Osteoblast (primary cell): ENCODE measurements around the gene NEK10. TPM values are rescaled to one million over a fixed set of nuclear protein-coding genes. Genes with fewer than 3 reads are reported as not detected.
A peak's percentile ranks its signal among the peaks of the same experiment; 100 is the strongest.

Source experiments
- DNase-seq: peaks from one replicate; pipeline ENCODE4 v3.0.0; 2011; ENCODE audit warnings: low spot score, mixed read lengths; ENCODE audit not compliant: insufficient read length; ENCODE audit errors: missing footprints
- H2AFZ ChIP-seq: 2 replicates; pipeline ENCODE4 v1.6.0; 2011; ENCODE audit warnings: mild to moderate bottlenecking, low read length
- H3K27ac ChIP-seq: 2 replicates; pipeline ENCODE4 v1.5.1; 2011; ENCODE audit warnings: mild to moderate bottlenecking, low read depth, low read length, moderate library complexity
- H3K27me3 ChIP-seq: 2 replicates; pipeline ENCODE4 v1.6.0; 2012; ENCODE audit warnings: mild to moderate bottlenecking, control low read depth, inconsistent platforms, low read length, moderate library complexity; ENCODE audit not compliant: insufficient read depth
- H3K36me3 ChIP-seq: 2 replicates; pipeline ENCODE4 v1.5.1; 2011; ENCODE audit warnings: mild to moderate bottlenecking, low read length, control low read depth, moderate library complexity; ENCODE audit not compliant: insufficient read depth
- H3K4me1 ChIP-seq: 2 replicates; pipeline ENCODE4 v1.5.1; 2011; ENCODE audit warnings: mild to moderate bottlenecking, low read length, control low read depth, moderate library complexity; ENCODE audit not compliant: insufficient read depth
- H3K4me2 ChIP-seq: 2 replicates; pipeline ENCODE4 v1.6.0; 2011; ENCODE audit warnings: mild to moderate bottlenecking, low read length; ENCODE audit not compliant: insufficient read depth
- H3K4me3 ChIP-seq: fragments of 200-600 bp; sonication (generic); 3 replicates; pipeline ENCODE4 v1.5.1; 2012; ENCODE audit warnings: mild to moderate bottlenecking, low read length, inconsistent platforms; ENCODE audit not compliant: insufficient read depth
- H3K79me2 ChIP-seq: 2 replicates; pipeline ENCODE4 v1.6.0; 2012; ENCODE audit warnings: mild to moderate bottlenecking, low read length, control low read depth, inconsistent platforms; ENCODE audit not compliant: insufficient read depth
- H3K9me3 ChIP-seq: 2 replicates; pipeline ENCODE4 v1.5.1; 2011; ENCODE audit warnings: low read depth, low read length, control low read depth
- H4K20me1 ChIP-seq: 2 replicates; pipeline ENCODE4 v1.6.0; 2012; ENCODE audit warnings: mild to moderate bottlenecking, low read length, control low read depth; ENCODE audit not compliant: insufficient read depth
- CTCF ChIP-seq: IDR thresholded peaks from 2 replicates; pipeline ENCODE4 v1.5.1; 2011; ENCODE audit warnings: mild to moderate bottlenecking, low read depth, low read length, moderate library complexity; ENCODE audit errors: extremely low read depth
- total RNA-seq: library from RNA; depleted of rRNA; stranded (reverse); fragments of >200 nt; gene quantifications from 2 replicates; pipeline ENCODE4 v1.2.3, GENCODE V29; 2012

The NEK10 gene
- total RNA-seq, 1 donor, result 69.8 TPM

- Histone ChIP-seq H3K9me3 (no peaks in the 10 kb centered on the region), H3K4me2 (no peak overlapping the region), H3K79me2 (no peaks in the 10 kb centered on the region), H3K27me3 (no peaks in the 10 kb centered on the region), H4K20me1 (no peaks in the 10 kb centered on the region), H2AFZ (no peak overlapping the region), H3K4me3 (no peak overlapping the region), H3K4me1 (peaks cover 4% of the 10 kb centered on the region), H3K36me3 (no peaks in the 10 kb centered on the region), H3K27ac (no peak overlapping the region)
- DNase-seq, result no peak
- no peak for TF ChIP-seq CTCF
Measured at GRCh38 chr3:27138562-27138961, 230.6 kb downstream of the NEK10 start.

- no peaks in the 10 kb centered on the region for H3K79me2 ChIP-seq
Measured at GRCh38 chr3:27138005-27138404, 231.2 kb downstream of the NEK10 start.

GRCh38 chr3:27134171-27134796, 234.9 kb downstream of the NEK10 start:
- Histone ChIP-seq H2AFZ (no peak overlapping the region), H3K27me3 (no peaks in the 10 kb centered on the region), H3K79me2 (no peaks in the 10 kb centered on the region), H3K27ac (no peak overlapping the region), H3K4me1 (peaks cover 4% of the 10 kb centered on the region), H3K36me3 (peaks cover 4% of the 10 kb centered on the region), H3K9me3 (no peaks in the 10 kb centered on the region), H3K4me3 (no peak overlapping the region), H3K4me2 (peak overlapping the region; percentile 54), H4K20me1 (no peaks in the 10 kb centered on the region)
- TF ChIP-seq CTCF, result peak; percentile 94
- peak; percentile 54 for DNase-seq

More at GRCh38 chr3:27138005-27138404, 231.2 kb downstream of the NEK10 start:
- no peak for TF ChIP-seq CTCF
- Histone ChIP-seq H3K27ac (no peak overlapping the region), H3K36me3 (no peaks in the 10 kb centered on the region), H3K4me3 (no peak overlapping the region), H4K20me1 (no peaks in the 10 kb centered on the region), H3K9me3 (no peaks in the 10 kb centered on the region), H3K4me1 (peaks cover 4% of the 10 kb centered on the region), H3K4me2 (no peak overlapping the region), H2AFZ (no peak overlapping the region), H3K27me3 (no peaks in the 10 kb centered on the region)
- no peak for DNase-seq

- H3K4me2 ChIP-seq, result no peak overlapping the region
- no peak overlapping the region for H2AFZ ChIP-seq
- no peaks in the 10 kb centered on the region for H3K27me3 ChIP-seq
- peaks cover 4% of the 10 kb centered on the region for H3K4me1 ChIP-seq
- H3K4me3 ChIP-seq, result no peak overlapping the region
- no peaks in the 10 kb centered on the region for H4K20me1 ChIP-seq
- no peaks in the 10 kb centered on the region for H3K79me2 ChIP-seq
- no peak overlapping the region for H3K27ac ChIP-seq
- H3K9me3 ChIP-seq, result no peaks in the 10 kb centered on the region
- H3K36me3 ChIP-seq, result peaks cover 4% of the 10 kb centered on the region
- no peak for TF ChIP-seq CTCF
- no peak for DNase-seq
Measured at GRCh38 chr3:27133060-27133459, 236.1 kb downstream of the NEK10 start.
